HG02870 (cell line): ENCODE measurements around the gene CGB1.
"Not testable (repeated sequence)": the region's sequence is repeated elsewhere in the genome, so short reads cannot be mapped to it uniquely, and the experiment has no call there.

Experiments
- ATAC-seq: cut with Tn5 transposase; IDR thresholded peaks from one replicate; pipeline ENCODE4 v1.9.1; 2021; ENCODE audit warnings: mild to moderate bottlenecking, moderate library complexity; ENCODE audit not compliant: unreplicated experiment

The CGB1 gene

DNA sequence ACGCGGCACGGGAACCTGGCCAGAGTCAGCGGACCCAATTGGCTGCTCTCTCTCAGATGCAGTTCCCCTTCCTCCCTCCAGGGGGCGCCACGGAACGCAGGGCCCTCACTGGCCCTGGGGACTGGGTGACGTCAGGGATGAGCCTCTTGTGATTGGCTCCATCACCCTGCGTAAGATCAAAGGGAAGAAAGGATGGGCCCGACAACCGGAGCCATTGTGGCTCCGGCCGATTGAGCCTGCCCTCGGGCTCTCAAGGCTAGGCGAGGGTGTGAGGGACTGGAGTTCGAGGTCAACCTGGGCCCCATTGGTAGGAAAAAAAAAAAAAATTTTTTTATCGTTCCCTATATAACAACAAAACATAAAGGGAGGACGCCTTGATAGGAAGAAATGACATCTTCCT, at the start of gene CGB1:
Gene CGB1 (minus strand): TSS at position 81 of the 400 bp plus-strand sequence. CDS start 184 bp downstream, outside the sequence.
- ATAC-seq, result not testable (repeated sequence)

DNA sequence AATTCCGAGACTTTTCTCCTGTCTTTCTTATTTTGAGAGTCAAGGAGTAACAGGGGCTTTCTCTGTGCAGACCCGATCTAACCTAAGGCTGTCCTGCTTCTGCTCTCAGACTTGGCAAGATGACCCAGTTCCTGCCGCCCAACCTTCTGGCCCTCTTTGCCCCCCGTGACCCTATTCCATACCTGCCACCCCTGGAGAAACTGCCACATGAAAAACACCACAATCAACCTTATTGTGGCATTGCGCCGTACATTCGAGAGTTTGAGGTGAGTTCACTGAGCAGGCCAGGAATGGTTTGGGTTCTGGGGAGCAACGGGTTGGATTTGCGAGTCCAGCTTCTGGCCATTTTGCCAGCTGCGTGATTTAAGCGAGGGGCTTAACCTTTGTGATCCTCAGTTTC, 49.6 kb upstream of the CGB1 start:
- ATAC-seq, result no peak

DNA sequence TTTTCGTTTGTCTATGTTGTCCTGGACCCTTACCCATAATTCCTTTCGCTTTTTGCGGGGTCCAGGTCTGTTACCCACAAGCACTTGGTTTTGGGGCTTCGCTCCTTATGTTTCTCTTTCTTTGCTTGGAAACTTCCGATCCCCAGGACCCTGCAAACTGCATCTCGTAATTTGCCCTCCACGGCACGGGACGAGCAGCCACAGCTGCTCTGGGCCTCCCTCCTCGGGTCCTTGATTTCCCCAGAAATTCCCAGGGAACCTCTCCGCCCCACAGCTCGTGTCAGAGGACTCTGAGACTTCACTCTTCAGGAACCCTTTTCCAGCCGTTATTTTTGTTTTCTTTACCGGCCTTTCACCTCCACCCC, 49.2 kb upstream of the CGB1 start:
- ATAC-seq, result no peak

DNA sequence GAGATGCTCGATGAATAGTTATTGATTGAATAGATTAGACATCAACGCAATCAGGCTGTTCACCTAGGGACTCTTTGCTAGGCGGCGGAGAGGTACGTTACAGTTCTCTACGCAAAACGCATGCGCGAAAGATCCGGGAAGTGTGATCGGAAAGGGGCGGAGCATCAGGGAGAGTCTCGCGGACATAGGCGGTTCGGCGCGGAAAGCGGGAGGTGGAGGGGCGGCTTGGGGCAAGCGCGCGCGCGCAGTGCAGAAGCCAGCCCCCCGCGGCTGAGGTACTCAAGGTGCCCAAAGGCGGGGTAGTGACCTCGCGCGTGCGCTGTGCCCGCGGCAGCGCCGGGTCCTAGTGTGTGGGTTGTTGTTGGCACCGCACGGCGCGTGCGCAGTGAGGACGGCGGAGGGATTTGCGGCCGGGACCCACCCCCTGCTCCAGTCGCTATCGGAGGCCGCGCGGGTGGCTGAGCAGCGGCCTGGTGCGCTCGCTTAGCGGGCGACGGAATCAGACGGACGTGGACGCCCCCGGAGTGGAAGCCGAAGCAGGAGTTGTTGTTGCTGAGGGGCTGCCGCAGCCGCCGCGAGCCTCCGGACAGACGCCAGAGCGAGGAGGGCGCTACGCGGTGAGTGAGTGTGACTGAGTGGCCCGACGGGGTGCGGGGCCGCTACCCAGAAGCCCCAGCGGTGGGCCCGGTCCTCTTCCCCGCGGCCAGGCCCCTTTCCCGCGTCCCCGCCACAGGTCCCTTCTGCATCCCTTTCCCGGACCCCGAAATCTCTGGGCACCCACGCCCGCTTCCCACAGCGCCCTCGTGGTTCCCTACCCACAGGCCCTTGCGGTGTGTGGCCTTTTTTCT, 48.5 kb upstream of the CGB1 start, which contains the start of gene SNRNP70:
Gene SNRNP70 (plus strand): TSS at position 432 of the 848 bp plus-strand sequence. CDS start 964 bp downstream, outside the sequence.
- peak; percentile 81 for ATAC-seq

DNA sequence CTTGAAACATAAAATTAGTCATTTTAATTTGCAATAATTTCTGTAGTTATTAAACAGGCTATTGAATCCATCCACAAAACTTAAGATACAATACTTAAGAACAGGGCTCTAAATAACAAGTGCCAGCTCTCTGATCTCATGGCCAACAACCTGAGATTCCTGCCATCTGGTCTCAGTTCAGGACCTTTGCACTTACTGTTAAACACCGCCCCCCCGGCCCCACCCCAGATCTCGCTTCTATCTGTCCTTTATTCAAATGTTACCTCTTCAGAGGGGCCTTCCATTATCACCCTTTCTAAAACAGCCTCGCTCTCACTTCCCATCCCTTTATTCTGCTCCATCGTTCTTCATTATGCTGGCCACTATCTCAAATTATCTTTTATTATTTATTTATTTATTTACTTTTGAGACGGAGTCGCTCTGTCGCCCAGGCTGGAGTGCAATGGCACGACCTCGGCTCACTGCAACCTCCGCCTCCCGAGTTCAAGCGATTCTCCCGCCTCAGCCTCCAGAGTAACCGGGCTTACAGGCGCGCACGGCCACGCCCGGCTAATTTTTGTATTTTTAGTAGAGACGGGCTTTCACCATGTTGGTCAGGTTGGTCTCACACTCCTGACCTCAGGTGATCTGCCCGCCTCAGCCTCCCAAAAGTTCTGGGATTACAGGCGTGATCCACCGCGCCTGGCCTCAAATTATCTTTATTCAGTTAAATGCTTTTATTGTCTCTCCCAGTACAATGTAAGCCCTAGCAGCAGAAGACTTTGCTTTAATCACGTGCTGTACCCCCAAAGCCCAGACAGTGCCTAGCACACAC, 47.7 kb upstream of the CGB1 start:
- ATAC-seq, result no peak

DNA sequence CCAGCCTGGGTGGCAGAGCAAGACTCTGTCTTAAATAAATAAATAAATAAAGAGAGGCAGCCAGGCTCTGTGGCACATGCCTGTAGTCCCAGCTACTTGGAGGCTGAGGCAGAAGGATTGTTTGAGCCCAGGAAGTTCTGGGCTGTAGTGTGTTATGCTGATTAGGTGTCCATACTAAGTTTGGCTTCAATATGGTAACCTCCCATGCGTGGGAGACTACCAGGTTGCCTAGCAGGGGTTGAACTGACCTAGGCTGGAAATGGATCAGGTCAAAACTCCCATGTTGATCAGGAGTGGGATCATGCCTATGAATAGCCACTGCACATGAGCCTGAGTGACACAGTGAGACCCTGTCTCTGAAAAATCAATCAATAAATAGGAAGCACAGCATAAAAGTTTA, 44.6 kb upstream of the CGB1 start:
- no peak for ATAC-seq

DNA sequence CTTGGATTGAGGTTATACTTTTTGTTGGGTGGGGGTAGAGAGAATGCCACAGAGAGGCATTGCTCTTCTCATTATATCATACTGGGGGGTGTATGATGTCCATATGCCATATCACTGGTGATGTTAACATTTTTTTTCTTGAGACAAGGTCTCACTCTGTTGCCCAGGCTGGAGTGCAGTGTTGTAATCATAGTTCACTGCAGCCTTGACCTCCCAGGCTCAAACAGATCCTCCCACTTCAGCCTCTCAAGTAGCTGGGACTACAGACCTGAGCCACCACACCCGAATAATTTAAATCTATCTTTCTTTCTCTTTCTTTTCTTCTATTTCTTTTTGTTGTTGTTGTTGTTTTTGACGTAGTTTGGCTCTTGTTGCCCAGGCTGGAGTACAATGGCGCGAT, 43.7 kb upstream of the CGB1 start:
- ATAC-seq, result no peak

DNA sequence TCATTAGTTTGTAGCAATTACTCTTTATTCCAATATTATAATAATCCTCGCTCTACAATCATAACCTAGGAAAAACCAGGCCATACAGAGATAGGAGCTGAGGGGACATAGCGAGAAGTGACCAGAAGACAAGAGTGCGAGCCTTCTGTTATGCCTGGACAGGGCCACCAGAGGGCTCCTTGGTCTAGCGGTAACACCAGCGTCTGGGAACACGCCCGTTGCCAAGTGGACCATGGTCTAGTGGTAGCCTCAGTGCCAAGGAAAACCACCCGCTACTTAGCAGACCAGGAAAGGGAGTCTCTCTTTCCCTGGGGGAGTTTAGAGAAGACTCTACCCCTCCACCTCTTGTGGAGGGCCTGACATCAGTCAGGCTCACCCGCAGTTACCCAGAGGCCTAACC, 38.2 kb upstream of the CGB1 start:
- not testable (repeated sequence) for ATAC-seq

DNA sequence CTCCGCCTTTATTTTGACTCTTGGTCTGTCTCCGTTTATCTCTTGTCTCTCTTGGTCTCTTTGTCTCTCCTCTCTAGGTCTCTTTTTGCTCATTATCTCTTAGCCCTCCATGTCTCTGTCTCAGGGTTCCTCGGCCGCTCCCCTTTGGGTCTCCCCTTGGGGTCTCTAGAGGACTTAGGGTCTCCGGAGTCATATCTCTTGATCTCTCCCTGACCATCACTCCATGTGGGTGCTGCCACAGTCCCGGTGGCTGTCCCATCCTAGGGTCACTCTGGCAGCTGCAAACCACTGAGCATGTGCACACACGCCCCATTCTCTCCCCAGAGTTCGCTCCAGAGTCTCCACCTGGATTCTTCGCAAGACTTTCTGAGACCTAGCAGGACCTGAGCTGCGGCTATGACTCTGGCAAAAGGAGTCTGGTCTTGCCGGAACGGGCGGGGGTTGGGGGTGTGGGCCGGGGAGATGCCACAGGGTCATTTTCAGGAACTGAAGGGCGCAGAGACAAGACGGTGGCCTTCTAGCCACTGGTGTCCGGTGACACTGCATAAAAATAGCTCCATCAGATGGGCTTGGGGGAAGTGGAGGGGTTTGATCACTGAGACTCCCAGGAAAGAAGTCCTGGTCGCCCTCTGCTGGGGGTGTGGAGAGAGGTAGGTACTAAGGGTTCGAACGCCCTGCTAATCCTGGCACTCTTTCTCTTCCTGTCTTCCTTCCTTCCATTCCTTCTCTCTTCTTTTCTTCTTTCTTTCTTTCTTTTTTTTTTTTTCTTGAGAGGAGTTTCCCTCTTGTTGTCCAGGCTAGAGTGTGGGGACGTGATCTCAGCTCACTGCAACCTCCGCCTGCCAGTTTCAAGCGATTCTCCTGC, 37.1 kb upstream of the CGB1 start:
- no peak for ATAC-seq

DNA sequence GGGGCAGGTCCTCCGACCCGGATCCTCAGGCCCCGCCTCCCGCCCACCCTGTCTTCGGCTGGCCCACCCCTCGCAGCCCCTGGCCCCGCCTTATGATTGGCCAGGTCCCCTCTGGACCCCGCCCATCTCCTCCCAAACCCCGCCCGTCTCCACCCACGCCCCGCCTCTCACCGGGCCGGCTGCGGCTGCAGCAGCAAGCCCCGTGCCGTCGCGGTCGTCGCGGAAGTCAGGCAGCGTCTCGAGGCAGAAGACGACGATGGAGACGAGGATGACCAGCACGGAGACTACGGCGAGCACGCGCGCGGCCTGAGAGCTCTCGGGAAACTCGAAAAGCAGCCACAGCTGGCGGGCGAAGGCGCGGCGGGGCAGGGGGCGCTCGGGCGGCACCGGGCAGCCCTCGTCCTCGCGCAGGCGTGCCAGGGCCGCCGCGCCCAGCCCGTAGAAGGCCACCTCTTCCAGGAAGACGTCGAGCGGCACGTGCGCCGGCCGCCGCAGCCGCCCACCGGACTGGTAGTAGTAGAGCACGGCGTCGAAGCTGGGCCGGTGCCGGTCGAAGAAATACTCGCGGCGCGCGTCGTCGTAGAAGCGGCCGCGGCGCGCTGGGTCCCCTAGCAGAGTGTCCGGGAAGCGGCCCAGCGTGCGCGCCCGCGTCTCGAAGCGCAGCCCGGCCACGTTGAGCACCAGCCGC, 35.3 kb upstream of the CGB1 start:
- ATAC-seq, result no peak

DNA sequence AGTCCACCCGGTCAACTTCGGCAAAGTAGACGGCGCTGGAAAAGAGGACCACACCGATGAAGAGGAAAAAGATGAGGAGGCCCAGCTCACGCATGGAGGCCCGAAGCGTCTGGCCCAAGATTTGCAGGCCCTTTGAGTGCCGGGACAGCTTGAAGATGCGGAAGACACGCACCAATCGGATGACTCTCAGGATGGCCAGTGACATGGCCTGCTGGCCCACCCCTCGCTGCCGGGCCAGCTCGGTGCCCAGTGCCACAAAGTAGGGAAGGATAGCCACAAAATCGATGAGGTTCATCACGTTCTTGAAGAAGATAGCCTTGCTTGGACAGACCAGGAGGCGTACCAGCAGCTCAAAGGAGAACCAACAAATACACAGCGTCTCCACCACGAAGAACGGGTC, 33.7 kb upstream of the CGB1 start:
- ATAC-seq, result no peak

DNA sequence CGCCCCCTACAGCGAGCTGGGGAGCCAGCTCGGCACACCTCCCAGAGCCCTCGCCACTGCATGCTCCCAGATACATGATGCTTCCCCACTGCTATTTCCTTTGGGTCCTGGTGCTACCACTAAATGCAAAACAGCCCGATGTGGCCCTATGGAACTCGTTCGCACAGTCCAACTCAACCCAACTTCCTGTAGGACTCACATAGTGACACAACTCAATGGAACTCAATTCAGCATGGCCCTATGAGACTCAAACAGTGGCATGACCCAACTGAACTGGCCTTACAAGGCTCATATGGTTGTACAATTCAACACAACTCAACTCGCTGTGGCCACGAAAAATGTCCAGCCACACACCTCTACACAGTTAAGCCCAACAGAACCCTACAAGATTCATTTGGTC, 32.3 kb upstream of the CGB1 start:
- ATAC-seq, result no peak

DNA sequence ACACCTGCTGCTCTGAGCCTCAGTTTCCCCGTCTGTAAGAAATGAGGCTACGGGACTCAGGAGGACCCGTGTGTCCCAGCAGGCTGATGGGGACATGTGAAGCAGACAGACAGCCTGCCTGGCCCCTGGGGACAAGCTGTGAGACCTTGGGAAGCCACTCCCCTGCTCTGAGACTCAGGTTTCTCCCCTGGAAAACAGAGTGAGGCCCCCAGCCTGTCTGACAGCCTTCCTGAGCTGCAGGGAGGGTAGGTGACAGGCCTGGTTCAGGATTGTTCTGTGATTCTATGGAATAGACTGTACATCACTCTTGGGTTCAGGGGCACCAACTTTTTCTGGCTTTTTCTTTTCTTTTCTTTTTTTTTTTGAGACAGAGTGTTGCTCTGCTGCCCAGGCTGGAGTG, 30.9 kb upstream of the CGB1 start:
- ATAC-seq, result no peak

DNA sequence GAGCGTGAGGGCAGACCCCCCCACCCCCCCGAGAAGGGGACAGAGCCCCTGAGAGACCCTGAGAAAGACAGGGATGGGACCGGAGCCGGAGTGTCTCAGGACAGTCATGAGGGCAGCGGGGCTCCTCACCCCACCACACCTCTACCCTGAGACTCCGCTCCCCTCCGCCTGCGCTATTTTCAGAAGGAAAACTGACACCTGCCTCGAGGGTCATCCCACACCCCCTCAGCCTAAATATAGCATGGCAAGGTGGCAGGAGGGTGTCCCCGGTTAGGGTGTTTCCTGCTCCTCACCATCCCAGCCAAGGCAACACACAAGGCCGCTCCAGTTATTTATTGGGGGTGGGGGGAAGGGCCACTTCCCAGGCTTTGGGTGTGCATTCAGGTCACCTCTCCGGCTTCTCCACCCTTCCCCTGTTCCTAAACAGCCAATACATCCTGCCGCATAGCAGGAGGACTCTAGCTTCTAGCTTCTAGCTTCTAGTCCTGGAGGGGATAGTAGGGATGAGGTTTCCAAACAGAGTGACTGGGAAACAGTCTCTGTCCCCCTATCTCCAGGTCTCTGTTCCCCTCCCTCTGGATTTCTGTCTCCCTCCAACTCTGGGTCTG, 29.3 kb upstream of the CGB1 start:
- no peak for ATAC-seq

DNA sequence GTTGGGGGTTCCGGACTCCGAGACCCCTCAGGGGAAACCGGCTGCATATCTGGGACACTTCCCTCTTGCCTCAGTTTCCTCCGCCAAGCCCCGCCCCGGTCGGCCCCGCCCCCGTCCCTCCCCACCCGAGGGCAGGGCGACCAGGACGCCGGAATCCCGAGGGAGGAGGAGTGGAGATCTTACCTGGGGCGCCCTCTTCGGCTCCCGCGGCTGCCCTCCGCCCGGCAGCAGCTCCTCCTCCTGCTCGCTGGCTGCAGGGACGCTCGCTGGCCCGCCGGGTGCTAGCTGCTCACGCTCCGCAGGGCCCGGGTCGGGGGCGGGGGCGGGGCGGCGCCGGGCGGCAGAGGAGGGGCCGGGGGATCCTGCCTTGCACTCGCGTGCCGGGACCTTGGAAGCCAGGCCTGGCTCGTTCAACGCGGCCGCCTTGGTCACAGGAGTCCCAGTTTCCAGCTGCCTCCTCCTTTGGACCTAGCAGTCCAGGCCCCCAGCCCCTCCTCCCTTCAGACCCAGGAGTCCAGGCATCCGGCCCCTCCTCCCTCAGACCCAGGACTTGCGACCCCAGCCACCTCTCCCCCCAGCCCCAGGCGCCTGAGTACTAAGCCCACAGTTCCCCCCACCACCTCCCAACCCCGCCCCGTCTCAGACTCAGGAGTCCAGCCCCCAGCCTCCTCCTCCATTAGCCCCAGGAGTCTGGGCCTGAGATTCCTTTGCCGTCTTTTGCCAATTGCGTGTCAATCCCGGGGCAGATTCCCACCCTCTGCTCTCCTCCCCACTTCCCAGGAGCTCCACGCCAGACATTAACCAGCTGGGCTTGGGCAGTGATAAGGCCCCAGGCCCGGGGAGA, 28.3 kb upstream of the CGB1 start, which contains the start of gene NTF4:
Gene NTF4 (minus strand): TSS at position 51 of the 844 bp plus-strand sequence. CDS start 2,821 bp downstream, outside the sequence.
- ATAC-seq, result no peak

DNA sequence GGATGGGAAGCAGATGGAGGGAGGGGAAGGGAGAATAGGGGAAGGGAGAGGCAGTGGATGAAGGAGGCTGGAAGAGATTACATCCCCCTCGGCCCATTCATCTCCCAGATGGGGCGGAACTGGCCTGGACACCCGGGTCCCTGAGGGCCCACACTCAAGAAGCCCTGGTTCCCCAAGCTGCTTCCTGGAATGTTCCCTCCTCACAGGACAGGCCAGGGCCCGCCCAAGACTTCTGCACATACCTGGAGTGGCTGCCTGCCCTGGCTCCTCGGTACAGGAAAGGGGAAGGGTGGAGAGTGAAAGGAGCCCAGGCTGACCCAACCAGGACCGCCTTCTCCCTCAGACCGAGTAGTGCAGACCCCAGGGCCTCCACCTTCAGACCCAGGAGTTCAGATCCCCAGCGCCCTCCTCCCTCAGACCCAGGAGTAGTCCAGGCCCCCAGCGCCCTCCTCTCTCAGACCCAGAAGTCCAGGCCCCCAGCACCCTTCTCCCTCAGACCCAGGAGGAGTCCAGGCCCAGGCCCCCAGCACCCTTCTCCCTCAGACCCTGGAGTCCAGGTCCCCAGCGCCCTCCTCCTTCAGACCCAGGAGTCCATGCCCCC, 27.4 kb upstream of the CGB1 start:
- no peak for ATAC-seq

DNA sequence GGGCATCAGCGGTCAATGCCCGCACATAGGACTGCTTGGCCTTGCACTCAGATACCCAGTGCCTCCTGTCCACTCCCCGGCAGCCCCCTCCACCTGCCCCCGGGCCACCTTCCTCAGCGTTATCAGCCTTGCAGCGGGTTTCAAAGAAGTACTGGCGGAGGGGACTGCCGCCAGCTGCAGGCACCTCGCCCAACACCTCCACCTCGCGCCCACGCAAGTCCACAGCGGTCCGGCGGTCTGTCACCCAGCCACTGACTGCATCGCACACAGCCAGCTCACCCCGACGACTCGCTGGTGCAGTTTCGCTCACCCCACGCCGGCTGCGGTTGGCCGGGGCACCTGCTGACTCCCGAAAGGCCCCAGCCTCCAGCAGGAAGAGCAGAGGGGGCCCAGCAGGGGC, 24.8 kb upstream of the CGB1 start:
- ATAC-seq, result no peak

DNA sequence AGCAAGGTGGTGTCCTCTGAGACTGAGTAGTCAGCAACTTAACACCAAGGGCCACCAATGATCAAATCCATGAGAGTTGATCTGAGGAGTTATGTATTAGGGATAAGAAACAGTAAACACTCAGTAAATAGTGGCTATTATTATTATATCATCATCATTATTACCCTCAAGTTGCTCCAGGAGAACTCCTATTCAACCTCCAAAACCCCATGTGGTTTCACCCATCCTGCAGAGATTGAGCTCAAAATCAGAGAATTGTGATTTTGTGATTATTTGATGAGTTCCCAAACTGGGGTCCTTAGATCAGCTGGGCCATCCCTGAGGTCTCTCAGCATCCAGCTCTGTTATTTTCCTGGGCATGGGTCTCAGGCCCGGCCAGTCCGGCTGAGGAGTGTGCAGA, 24.3 kb upstream of the CGB1 start:
- ATAC-seq, result no peak

DNA sequence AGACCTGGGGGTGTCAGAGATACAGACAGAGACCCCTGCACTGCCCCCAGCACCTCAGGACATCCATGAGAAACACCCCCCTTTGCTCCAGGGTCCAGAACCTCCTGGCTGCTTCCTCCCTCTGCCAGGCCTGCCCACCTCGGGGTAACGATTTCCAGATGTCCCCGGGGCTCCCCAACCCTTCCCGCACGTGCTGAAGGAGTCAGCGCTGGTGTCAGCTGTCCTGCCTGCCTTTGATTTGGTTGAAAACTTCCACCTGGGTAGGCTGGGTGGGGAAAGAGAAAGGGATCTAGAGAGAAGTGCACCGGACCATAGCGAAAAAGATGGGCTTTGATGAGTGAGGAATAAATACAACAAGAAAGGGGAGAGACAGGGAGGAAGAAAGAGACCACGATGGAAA, 22.4 kb upstream of the CGB1 start:
- ATAC-seq, result no peak
